GM20000 (cell line): ENCODE measurements around the gene BCAS1.

ENCODE experiments used
- DNase-seq: peaks from one replicate; pipeline ENCODE4 v3.0.0; 2012; ENCODE audit warnings: low spot score
- TF ChIP-seq, protein P1 (sequence below): IDR thresholded peaks from 2 replicates; pipeline ENCODE4 v1.5.1; 2012; ENCODE audit warnings: mild to moderate bottlenecking, control low read depth; ENCODE audit errors: extremely low read depth, missing control alignments

The BCAS1 gene

DNA sequence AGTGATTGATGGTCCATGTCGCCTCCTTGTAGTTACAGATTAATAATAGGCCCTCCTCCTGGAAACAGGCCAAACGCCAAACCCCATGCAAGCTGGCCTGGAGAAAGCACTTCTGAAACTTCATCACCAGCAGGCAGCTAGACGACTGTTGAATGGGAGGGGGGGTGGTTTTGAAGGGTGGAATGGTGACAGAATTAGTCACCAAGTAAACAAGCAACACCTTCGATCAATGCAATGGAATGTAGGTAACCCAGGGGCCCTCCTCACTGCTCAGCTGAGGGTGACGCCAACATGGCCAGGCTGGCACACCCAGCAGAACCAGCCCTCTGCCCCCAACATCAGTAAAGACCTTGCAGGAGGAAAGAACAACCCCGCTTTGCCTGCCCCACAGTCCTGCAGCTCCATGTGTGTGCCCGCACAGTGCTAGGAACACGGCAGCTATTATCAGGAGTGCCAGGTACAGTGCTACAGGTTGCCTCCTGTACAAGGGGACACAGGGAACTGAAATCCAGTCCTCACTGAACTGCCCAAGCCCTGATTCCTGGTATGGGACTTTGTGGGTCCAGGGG lies 2.7 kb downstream of the BCAS1 start:
- DNase-seq, result no peak
- TF ChIP-seq, protein P1, sequence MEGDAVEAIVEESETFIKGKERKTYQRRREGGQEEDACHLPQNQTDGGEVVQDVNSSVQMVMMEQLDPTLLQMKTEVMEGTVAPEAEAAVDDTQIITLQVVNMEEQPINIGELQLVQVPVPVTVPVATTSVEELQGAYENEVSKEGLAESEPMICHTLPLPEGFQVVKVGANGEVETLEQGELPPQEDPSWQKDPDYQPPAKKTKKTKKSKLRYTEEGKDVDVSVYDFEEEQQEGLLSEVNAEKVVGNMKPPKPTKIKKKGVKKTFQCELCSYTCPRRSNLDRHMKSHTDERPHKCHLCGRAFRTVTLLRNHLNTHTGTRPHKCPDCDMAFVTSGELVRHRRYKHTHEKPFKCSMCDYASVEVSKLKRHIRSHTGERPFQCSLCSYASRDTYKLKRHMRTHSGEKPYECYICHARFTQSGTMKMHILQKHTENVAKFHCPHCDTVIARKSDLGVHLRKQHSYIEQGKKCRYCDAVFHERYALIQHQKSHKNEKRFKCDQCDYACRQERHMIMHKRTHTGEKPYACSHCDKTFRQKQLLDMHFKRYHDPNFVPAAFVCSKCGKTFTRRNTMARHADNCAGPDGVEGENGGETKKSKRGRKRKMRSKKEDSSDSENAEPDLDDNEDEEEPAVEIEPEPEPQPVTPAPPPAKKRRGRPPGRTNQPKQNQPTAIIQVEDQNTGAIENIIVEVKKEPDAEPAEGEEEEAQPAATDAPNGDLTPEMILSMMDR, result no peak

DNA sequence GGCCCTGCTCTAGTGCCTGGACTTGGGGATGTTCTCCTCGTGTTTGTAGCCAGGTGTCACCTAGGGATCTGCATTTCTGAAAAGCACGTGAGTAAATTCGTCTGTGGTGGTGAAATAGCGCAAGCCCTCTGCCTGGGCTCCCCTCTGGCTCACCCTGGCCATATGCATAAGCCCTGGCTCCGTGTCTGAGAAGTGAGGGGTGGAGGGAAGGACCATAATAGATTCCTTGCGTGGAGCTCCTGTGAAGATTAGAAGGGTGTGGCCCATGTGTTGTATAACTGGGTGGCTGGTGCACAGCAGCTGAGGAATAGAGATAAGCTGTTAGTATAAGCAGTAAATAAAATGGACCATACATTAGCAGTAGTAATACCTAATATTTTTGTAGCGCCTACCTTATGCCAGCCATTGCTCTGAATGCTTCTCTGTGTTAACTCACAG lies 4.8 kb downstream of the BCAS1 start:
- TF ChIP-seq, protein P1, result no peak
- no peak for DNase-seq

DNA sequence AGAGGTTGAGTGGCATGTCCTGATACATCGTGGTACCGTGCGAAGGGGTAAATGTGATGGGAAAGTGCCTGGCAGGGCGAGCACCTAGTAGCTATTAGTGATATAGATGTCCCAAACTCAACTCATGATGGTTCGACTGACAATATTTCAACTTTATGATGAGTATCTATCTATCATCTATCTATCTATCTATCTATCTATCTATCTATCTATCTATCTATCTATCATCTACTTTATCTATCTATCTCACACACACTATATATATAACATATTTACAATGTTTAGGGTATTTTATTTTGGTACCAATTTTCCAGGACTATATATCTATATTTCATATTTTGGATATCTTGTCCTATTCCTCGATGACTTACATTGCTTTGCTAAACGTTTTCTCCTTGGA lies 5.5 kb downstream of the BCAS1 start:
- DNase-seq, result no peak
- TF ChIP-seq, protein P1, result no peak

DNA sequence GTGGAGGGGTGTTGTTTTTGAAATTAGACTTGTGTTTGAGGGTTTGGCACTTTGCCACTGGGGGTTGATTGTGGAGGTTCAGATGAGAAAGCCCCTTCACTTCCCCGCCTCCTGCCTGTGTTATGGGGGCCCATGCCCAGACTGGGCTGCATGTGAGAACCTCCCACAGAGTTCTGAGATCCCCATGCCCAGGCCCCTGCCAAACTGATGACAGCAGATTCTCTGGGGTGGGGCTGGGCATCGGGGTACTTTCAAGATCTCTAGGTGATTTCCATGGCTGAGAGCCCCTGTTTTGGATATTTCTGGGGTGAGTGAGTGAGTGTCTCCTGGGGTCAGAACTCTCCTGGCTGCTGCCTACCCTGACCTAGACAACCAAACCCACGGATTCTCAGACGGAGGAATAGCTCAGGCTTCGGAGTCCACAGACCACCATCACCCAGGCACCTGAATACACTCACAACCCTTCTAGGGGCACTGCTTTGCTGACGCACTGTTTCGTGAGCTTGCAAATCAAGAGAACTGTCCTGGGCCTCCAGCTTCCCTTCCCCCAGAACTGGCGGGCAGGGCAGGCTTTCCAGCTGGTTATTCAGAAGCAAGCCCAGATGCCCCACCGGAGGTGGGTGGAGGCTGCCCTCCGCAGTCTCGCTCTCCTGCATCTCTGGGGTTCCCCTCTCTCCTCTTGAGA lies 6.3 kb downstream of the BCAS1 start:
- TF ChIP-seq, protein P1, result no peak
- DNase-seq, result no peak

DNA sequence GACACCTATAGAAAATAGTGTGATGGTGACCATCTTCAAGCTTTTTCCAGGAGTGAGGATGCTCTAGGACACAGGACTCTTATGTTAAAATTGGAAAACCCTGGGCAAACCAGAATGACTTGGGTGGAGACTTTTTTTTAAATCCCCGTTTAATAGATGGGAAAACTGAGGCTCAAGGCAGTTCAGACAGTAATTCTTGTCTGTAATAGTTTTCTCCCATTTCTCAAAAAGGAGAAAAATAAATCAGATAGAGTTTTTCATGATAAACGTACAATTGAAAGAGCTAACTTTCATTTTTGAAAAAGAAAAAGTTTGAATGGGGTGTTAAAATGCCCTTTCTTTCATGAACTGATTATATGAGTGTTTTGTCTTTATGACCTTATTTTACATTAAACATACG lies 6.8 kb downstream of the BCAS1 start:
- TF ChIP-seq, protein P1, result no peak

DNA sequence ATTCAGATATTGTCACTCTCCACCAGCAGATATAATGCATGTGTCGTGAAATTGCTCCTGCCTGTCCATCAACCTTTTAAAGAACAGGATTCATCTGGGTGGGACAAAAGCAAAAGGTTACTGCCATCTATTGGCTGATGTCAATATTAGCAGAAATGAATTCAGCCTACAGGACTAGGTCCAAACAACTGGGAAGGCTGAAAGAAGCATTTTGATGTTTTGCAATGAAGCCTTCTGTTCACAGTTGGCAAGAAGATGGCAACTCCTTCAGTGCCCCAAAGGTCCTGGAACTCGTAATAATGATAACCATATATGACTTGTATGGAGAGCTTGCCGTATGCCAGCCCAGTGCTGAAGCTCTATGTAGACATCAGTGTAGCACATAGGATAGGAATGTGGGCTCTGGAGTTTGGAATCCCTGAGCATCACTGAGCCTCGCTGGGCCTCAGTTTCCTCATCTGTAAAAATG lies 7.5 kb downstream of the BCAS1 start:
- DNase-seq, result peak; percentile 64

More for the DNA sequence above, 6.8 kb downstream of the BCAS1 start:
- DNase-seq, result no peak

More for the DNA sequence above, 7.5 kb downstream of the BCAS1 start:
- TF ChIP-seq, protein P1, result peak; percentile 67
